ENCODE data around the gene FOXE3. TPM values are rescaled to one million over a fixed set of nuclear protein-coding genes. Genes with fewer than 3 reads are reported as not detected.
A peak's percentile ranks its signal among the peaks of the same experiment; 100 is the strongest.

Gene FOXE3
- total and polyA plus RNA-seq, 2 of the 8 experiments (the other 6 are each of a cell fraction or from before 2014, with no cell fraction given): 0.18 TPM; not detected in 1

DNA sequence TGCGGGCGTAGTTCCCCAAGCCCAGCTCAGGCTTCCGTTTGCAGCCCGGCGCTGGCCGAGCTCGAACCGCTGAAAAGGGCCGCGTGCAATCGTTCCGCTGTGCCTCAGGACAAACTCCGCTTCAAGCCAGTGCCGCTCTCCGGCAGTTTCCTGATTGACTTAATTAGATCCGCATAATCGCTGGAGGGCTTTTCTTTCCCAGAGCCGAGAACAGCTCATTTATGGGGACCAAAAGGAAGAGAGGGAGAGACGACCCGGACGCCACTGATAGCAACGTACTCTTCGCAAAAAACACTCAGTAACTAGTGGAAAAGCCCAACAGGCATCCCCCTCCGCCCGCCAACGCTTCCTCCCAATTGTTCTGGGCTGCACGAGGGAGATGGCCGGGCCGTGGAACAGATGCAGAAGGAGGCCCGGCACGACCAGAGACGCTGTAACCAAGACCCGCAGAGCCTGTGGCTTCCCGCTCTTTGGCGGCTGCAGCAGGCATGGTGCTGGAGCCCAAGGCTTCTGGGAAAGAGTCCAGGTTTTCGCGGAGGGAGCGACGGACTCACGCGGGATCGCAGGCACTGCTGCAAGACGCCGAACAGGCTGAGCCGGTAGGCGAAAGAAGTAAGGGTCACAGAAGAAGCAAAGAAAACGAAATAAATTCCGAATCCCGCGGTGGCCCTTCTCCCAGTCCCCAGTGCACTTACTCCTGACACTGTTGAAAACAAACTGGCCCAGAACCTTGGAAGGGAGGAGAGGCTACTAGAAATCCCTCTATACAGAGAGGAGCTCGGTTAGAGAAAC lies 18.2 kb downstream of the FOXE3 start:
- Histone ChIP-seq H2BK12ac (ENCODE audit: low read depth, low read length) (0 out of 2 replicates have a peak overlapping the region, but pooled peaks have one; percentile 97), H2BK15ac (ENCODE audit: low read length) (no peak overlapping the region), H3K56ac (replicated peaks; ENCODE audit: insufficient read length, low read depth, low read length) (no peak overlapping the region), H2BK120ac (replicated peaks; ENCODE audit: low read depth, low read length) (no peak overlapping the region), H3K23me2 (ENCODE audit: low read depth, low read length) (peaks cover 14% of the 10 kb centered on the region; the same call in 1 of the 2 replicates), H3K9me3 (ENCODE audit: insufficient read depth in 2 of 2, low read depth in 1 of 2, low read length in 1 of 2) (no peaks in the 10 kb centered on the region; a peak in 1 of 4 replicates), H3K36me3 (ENCODE audit: control insufficient read depth in 2 of 4, insufficient read depth in 4 of 4, low read length in 3 of 4) (peaks cover 0 to 8% (median 0%) of the 10 kb centered on the region in 4 experiments; a peak in 1 of 8 replicates), H3K27me3 (replicated peaks in 1 of 4; ENCODE audit: control insufficient read depth in 3 of 4, extremely low read depth in 1 of 4, insufficient read depth in 3 of 4, low read length in 3 of 4) (peaks cover 74 to 97% (median 87%) of the 10 kb centered on the region in 4 experiments), H3K27ac (ENCODE audit: low read depth, low read length) (no peak overlapping the region), H3K4me2 (ENCODE audit: insufficient read depth in 1 of 2, low read depth in 2 of 2, low read length in 2 of 2) (peak overlapping the region; percentile 53 to 63), H3K4me1 (replicated peaks in 1 of 4; ENCODE audit: control insufficient read depth in 3 of 4, insufficient read depth in 4 of 4, low read length in 3 of 4) (peaks cover 3 to 36% (median 15%) of the 10 kb centered on the region in 4 experiments; a peak in 6 of 7 replicates), H3K14ac (ENCODE audit: insufficient read length) (no peak overlapping the region), H4K20me1 (replicated peaks in 1 of 2; ENCODE audit: control insufficient read depth in 1 of 2, insufficient read depth in 2 of 2, low read length in 2 of 2) (peaks cover 8 to 19% of the 10 kb centered on the region in 2 experiments), H2AFZ (ENCODE audit: low read length) (no peak overlapping the region), H2BK5ac (ENCODE audit: low read depth, low read length) (no peak overlapping the region), H4K5ac (ENCODE audit: insufficient read length, low read depth, low read length) (no peak overlapping the region), H2AK5ac (ENCODE audit: low read depth, low read length) (no peak overlapping the region), H3K79me2 (ENCODE audit: control insufficient read depth in 1 of 2, insufficient read depth in 2 of 2, low read length in 2 of 2) (no peaks in the 10 kb centered on the region), H3K79me1 (ENCODE audit: low read depth, low read length) (no peaks in the 10 kb centered on the region), H3K4ac (replicated peaks; ENCODE audit: insufficient read length, low read depth, low read length) (no peak overlapping the region), H4K91ac (replicated peaks; ENCODE audit: insufficient read length, low read length) (no peak overlapping the region), H3K4me3 (ENCODE audit: extremely low read depth in 1 of 4, insufficient read depth in 2 of 4, low read depth in 3 of 4, low read length in 4 of 4) (peak overlapping the region in 3 of 4 experiments; percentile 1 to 38 (median 19); a peak in 5 of 8 replicates), H3K23ac (ENCODE audit: insufficient read length) (no peak overlapping the region), H3K9ac (replicated peaks in 1 of 4; ENCODE audit: extremely low read depth in 1 of 4, low read depth in 3 of 4, low read length in 3 of 4) (no peak overlapping the region), H4K8ac (ENCODE audit: extremely low read depth, insufficient read depth, low read length) (0 out of 2 replicates have a peak overlapping the region, but pooled peaks have one; percentile 11), H3K18ac (ENCODE audit: extremely low read depth, low read length) (peak overlapping the region; percentile 60), H2BK20ac (ENCODE audit: low read length) (peak overlapping the region; percentile 32; the same call in 1 of the 2 replicates)
- ChIA-PET CTCF (ENCODE audit: partially characterized antibody) (interaction anchor here (0.7 to 9.7 kb wide), 36 partner anchors 7 to 943 kb away, joined by 3 to 140 read pairs (median 8); partner anchors contain the start of gene FOXE3), POLR2A (ENCODE audit: partially characterized antibody) (interaction anchor here (0.8 to 1.5 kb wide), 4 partner anchors 10 to 292 kb away, joined by 3 to 4 read pairs (median 4); no protein-coding TSS in a partner anchor)
- WGBS, 2 experiments (ENCODE audit: extremely low coverage in 1 of 2, insufficient coverage in 1 of 2, insufficient read length in 1 of 2, insufficient replicate concordance in 2 of 2, low coverage in 1 of 2, low lambda C conversion rate in 2 of 2, missing lambda C conversion rate in 1 of 2): 5% methylated on average over 50 of the region's 51 CpGs; no CpG with 5 or more reads in 1 of the 2 experiments
- DNase-seq (ENCODE audit: low read depth in 1 of 2, low spot score in 2 of 2) (no peak), FAIRE-seq (no peak)
- TF ChIP-seq PHF8 (conservative IDR thresholded peaks at IDR 0.05; ENCODE audit: low read depth, low read length) (no peak), RNF2 (IDR thresholded peaks at IDR 0.05; ENCODE audit: borderline replicate concordance, low read depth, low read length, missing control alignments, poor library complexity, severe bottlenecking) (peak; percentile 94), YY1 (IDR thresholded peaks at IDR 0.05; ENCODE audit: low read depth, low read length) (no peak), SUZ12 (IDR thresholded peaks at IDR 0.05; ENCODE audit: low read length) (peak; percentile 99), EZH2 (IDR thresholded peaks at IDR 0.05; ENCODE audit: low read depth, low read length, severe bottlenecking) (peak; percentile 99), SP2 (IDR thresholded peaks at IDR 0.05; ENCODE audit: low read length) (no peak), MAX (IDR thresholded peaks at IDR 0.05) (0 out of 2 replicates have a peak, but pooled peaks have one; percentile 20), E2F6 (IDR thresholded peaks at IDR 0.05) (peak; percentile 80), TCF12 (IDR thresholded peaks at IDR 0.05; ENCODE audit: low read depth, low read length) (0 out of 2 replicates have a peak, but pooled peaks have one; percentile 3)

Measured in H1 (cell line).